C4-2B (cell line): ENCODE data around the gene TMEM127.

Experiments
- ZFX ChIP-seq: fragments of 450-650 bp; IDR thresholded peaks from 2 replicates; pipeline ENCODE4 v1.6.1; 2017
- TF ChIP-seq, protein P1 (sequence below): fragments of 450-650 bp; conservative IDR thresholded peaks from 2 replicates; pipeline ENCODE4 v1.5.1; 2017; ENCODE audit warnings: mild to moderate bottlenecking

- TF ChIP-seq, protein P1, sequence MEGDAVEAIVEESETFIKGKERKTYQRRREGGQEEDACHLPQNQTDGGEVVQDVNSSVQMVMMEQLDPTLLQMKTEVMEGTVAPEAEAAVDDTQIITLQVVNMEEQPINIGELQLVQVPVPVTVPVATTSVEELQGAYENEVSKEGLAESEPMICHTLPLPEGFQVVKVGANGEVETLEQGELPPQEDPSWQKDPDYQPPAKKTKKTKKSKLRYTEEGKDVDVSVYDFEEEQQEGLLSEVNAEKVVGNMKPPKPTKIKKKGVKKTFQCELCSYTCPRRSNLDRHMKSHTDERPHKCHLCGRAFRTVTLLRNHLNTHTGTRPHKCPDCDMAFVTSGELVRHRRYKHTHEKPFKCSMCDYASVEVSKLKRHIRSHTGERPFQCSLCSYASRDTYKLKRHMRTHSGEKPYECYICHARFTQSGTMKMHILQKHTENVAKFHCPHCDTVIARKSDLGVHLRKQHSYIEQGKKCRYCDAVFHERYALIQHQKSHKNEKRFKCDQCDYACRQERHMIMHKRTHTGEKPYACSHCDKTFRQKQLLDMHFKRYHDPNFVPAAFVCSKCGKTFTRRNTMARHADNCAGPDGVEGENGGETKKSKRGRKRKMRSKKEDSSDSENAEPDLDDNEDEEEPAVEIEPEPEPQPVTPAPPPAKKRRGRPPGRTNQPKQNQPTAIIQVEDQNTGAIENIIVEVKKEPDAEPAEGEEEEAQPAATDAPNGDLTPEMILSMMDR: no peak
- no peak for TF ChIP-seq ZFX
These were observed 17.2 kb downstream of the TMEM127 start for GRCh38 chr2:96248624-96249023.
